ENCODE measurements around the gene ALDH1L1.

Gene ALDH1L1

DNA sequence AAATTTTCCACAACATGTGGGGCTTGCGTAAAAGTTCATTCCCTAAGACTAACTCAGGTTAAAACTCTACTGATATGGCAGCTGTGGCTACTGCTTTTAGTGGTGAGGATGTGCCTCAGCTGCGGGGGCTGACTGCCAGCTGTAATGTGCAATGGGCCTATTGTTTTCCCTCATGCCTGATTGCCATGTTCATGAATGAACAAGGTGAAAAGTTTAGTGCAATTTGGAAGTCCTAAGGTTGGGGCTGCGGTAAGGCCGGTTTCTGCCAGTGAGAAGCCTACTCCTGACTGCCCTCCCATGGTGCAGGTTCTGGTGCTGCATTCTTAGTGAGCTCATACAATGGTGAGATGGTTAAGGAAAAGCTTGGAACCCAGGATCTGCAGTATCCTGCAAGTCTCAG, 10.9 kb upstream of the ALDH1L1 start:
- no peak for FAIRE-seq

DNA sequence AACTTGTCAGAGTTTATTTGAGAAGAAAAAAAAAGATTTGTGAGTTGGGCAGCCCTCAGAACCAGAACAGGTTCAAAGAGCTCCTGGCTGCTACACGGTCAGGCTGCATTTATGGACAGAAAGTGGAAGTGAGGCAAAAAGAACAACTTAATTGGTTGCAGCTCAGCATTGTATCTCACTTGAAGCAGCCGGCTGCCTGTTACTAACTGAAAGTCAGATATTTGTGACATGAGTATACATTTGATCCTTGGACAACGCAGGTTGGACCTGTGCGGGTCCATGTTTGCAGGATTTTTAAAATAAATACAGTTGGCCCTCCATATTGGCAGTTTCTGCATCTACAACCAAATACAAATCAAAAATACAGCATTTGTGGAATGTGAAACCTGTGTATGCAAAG, 7.5 kb upstream of the ALDH1L1 start:
- FAIRE-seq, result no peak

DNA sequence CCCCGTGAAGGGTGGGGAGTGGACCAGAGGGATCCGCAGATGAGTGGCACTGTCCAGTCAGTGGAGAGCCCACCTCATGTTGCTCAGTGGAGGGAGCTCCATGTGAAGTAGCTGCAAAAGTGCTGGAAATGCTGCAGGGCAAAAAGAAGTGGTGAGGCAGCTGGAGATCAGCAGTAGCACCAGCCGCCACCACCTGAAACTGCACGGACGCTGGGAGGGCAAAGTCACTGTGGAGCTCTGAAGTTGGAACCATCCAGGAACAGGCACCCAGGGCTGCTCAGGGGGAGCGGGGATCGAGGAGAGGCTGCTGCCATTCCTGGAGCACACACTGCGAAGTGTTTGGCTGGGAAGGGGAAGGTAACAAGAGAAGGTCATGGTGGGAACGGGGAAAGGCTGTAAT, 6.4 kb upstream of the ALDH1L1 start:
- FAIRE-seq, result no peak

DNA sequence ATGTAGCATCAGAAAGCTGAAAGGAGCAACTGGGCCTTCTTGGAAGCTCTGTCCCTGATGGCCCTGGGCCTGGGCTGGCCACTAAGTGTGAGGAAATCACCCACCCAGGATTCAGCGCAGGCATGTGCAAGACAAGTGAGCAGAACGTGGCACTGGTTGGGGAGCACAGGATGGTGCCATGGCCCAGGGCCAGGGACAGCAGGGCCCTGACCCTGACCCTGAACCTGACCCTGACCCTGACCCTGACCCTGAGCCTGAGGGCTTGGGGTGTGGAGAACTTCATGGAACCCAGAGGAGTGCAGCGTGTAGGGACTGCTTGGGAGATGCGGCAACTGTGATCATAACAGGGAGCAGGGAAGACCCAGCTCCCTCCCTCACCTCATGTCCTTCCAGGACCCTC, 5.9 kb upstream of the ALDH1L1 start:
- no peak for FAIRE-seq

DNA sequence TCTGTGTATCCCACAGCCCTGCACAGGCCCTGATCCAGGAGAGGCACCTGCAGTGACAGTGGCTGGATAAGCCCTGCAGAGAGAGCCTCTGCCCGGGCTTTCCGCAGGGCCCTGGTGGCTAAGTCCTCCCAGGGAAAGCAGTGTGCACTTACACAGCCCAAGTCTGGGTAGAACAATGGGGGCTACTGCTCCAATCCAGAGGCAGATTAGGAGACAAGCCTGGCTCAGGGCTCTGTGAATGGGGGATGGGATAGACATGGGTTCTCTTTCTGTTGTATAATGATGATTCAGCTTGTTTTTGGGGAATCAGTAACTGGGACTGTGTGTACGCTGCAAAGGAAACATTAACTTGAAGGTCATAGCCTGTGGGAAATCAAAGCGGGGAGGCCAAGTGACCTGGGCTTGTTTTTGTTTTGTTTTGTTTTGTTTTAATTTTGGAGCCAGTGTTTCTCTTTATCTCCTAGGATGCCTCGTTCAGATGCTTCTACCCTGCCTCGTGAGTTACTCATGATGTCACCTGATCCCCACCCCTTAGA, 4.1 kb upstream of the ALDH1L1 start:
- FAIRE-seq, result no peak

DNA sequence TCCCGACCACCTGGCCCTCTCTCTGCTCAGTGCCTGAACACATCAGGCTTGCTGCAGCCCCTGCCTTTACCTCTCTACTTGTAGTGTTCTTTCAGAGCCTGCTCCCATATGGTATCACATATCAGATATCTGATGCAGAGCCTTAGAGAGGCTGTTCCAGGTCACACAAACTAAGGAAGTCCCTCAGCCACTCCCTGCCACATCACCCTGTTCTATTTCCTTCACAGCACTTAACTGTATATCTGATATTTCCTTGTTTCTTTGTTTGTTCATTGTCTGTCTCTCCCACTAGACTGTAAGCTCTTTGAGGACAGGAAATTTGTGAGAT, 976 bp upstream of the ALDH1L1 start:
- FAIRE-seq, result no peak

DNA sequence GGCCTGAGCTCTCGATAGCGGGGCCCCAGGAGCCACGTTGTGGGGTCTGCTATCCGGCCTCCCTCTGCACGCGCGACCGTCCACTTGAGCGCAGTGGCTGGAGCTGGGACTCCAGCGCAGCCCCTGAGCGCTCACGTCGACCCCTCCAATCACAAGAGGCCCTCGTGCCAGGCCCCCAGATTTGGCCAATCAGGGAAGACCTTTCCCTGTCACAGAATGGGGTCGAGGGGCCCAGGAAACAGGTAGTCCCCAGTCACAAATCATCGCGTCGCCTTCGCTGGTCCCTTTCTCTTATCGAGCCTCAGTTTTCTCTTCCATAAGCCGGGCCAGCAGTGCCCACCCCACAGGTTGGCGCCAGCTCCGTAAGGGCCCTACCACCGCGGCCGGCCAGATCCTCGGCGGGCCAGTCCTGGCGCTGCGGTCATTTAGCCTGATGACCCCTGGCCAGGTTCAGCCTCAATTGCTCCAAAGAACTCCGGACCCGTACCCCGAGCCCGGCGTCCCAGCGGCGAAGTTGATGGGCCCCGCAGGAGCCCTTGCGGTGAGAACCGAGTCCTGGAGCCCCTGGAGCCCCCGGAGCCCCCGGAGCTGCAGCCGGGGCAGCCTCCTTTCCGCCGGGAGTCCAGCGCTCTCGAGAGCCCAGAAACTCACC, 435 bp downstream of the ALDH1L1 start:
- no peak for FAIRE-seq

DNA sequence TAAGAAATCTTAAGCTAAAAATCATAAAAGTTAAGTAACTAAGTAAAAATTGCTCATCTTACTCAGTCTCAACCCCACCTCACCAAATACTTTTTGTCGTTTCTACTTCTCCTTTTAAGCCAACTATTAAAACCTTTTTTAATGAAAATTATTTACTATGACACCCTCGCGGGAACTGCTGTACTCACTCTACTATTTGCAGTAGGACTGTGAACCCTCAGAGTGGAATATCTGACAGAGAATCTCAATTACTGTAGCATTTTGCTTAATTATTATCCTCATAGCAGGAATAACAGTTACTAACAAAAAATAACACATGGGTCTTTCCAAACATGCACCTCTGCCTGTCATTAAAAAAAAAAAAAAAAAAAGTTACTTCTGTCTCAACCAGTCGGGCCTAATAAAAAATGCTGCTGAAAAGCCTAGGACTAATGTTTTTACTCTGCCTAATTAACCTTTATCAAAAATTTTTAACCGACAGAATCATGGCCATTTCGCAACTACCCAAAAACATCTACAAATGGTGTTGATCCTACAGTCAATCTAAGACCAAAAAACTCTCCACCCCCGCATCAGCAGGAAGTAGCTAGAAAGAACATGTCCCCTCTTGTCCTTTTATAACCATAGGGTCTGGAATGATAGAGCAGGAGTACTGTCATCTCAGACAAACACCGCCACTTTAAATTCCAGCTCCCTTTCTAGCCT, 10.2 kb downstream of the ALDH1L1 start:
- FAIRE-seq, result no peak

DNA sequence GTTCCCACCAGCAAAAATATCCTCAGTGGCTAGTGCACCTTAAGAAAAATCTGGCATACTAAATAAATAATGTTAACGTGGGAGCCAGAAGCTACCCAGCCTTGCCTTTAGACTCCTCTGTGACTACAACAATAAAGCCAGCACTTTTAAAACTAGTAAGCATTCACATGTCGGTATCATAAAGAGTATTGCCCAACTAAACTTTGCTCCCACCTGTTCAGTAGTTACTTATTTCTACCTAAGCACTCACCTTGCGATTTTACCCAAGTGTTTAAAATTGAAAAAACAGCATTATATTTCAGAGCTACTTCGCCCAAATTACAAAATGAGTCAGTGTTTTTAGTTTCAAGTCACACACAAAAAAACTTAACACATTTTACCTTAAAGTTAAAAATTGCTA, 12.8 kb downstream of the ALDH1L1 start:
- no peak for FAIRE-seq

DNA sequence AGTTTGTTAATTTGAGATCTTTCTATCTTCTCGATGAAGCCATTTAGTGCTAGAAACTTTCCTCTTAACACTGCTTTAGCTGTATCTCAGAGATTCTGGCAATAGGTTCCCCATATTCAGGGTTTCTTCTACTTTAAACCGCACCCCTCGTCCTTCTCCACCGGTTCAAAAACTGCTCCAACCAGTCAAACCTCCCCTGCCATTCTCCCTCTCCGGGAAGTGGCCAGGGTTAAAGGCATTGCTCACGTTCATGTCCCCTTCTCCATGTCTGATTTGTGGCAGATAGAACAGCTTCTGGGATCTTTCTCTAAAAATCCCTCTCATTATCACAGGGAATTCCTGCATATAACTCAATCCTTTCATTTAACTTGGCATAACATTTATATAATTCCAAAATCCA, 14.4 kb downstream of the ALDH1L1 start:
- no peak for FAIRE-seq

DNA sequence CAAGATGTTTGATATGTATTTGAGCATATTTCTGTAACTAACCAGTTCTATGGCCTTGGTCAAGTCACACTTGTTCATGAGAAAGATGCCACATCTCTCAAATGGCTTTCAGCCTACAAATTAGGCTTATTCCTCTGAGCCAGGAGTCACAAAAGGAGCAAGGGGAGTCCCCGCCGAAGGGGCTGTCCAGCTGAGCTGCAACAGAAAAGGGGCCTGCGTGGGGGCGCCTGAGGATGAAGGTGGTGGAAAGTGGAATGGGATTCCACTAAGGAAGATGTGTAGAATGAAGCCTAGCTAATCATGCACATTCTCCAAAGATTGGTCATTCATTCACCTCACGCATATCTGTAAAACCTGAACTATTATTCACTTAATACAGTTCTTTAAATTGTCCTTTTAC, 19.1 kb downstream of the ALDH1L1 start:
- FAIRE-seq, result no peak

DNA sequence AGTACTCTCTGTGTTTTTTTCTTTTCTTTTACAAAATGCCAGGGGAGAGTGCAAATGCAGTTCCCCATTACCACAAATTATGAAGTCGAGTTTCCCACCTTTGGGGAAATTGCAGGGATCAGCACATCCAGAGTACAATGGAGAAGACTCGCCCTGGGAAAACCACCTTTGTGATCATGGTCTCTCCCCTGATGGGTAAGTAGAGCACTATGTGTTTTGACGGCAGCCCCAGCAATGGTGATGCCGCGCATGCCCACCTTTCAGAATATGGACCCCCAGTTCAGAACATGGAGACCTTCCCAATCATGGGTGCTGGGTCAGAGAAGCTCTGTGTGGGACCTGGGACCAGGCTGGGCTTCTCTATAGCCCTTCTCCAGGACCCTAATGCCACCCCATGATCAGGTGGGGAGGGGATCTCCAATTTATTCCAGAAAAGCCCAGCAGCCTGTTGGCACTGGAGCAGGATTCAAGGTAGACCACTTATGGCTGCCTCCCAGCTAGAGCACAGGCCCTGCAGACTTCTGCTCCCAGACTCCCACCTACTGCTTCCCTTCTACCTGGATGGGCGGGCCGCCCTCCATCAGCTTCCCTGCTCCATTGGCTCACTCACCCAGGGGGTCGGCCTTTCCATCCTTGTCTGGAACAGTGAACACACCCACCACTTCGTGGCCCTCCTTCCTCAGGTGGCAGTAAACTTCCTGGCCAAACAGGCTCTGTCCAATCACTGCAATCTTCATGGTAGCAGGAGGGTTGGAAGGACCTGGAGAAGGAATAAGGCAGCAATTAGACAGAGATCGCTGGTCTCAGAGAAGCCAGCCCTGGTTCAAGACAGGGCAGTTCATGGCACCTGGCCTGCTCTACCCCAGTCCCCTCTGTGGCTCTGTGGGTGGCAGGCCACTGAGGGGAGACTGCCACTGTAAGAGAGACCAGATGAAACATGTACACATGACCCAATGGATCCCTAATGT, 19.9 kb downstream of the ALDH1L1 start:
- no peak for FAIRE-seq

DNA sequence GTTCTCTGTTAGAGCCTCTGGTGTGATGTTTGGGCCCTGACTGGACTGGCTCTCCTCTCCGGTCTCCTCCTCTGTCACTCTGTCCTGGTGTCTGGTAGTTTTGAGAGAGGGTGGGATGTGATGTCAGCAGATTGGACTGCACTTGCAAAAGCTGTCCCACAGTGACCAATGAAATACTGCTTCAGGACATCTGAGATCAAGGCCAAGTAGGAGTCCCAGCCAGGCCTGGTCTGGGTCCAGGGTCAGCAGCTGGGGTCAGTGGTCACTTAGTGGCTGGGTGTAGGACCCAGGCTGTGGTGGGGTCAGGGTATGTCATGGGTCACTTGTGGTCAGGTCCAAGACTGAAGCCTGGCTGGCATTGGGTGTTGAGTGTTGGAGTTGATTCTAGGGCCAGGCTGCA, 20.9 kb downstream of the ALDH1L1 start:
- no peak for FAIRE-seq

DNA sequence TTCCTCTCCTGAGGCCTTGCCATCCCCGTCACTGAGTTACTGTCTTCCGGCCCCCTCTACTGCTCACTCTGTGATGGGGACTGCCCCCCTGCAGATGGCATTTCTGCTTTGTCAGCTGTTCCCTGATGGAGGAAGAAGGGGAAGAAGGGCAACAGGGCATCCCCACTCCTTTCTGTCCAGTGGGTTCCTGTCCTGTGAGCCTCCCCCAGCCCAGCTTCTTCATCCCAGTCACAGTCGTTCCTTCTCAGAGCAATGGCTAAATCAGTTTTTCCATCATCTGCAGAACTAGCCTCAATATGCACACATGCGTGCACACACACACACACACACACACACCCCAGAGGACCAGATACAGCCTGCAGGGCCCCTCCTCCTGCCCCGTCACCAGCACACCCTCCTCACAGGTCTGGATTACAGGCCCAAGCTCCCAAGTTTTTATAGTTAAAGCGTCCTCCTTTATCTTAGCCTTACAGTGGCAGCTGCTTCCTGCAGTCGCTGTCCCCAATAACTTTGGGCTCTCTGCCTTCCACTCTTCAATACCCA, 21.4 kb downstream of the ALDH1L1 start:
- no peak for FAIRE-seq

DNA sequence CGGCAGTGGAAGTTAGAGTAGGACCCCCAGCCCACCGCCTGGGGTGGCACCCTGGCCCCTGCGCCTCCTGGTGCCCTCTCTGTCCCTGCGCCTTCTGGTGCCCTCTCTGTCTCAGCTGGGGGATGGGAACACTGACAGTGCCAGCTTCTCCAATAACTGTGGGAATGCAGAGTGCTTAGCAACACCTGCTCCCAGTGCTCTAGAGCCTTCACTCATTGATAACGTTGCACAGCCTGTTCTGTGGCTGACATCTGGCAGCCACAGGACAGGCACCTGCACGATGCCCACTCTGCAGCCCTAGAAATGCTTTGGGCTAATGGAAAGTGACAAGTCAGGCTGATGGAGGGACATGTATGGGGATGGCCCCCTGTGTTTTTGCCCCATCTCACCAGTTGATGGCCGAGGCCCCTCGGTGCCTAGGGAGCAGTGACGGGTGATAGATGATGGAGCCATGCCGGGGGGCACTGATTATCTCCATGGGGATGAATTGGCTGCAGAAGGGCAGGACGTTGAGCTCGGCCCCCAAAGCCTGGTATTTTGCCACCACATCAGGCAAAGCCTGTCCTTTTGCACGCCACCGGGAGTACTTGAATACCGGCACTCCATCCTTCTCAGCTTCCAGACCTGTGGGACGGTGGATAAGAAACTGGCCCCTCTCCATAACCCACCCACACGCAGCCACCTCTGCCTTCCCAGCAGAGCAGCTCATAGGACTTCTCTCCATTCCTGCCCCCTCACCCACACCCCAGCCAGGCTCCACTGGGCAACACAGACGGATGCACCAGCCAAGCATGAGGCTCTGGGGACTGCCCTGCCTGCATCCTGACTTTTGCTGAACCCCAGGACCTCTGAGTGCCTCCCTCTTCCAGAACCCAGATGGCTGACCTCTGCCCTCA, 22.1 kb downstream of the ALDH1L1 start:
- FAIRE-seq, result no peak

DNA sequence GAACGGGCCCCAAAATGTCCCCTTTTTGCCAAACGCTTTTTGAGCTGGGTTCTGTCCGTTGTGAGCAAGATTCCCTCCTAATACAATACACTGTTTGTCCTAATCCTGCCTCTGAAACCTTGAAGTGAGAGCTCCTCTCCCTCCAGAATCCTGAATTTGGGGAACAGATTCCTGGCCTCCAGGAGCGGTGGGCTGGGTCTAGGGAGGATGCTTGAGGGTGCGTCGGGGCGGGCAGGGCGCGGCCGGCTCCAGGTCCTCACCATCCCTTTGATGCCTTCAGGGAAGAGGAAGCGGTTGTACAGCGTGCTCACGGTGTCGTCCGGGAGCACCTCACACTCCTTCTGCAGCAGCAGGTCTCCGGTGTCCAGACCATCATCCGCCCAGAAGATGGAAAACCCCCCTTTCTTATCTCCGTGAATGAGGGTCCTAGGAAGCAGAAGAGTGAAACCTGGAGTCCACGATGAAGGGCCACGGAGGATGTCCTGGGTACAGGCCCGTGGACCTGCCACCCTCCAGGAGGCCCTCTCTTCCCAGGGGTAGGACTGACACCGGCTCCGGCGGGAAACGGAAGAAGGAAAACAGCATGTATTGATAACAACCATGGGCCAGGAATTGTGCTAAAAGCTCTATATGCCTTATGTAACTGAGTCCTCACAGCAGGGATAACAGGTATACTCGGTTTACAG, 23.2 kb downstream of the ALDH1L1 start:
- no peak for FAIRE-seq

DNA sequence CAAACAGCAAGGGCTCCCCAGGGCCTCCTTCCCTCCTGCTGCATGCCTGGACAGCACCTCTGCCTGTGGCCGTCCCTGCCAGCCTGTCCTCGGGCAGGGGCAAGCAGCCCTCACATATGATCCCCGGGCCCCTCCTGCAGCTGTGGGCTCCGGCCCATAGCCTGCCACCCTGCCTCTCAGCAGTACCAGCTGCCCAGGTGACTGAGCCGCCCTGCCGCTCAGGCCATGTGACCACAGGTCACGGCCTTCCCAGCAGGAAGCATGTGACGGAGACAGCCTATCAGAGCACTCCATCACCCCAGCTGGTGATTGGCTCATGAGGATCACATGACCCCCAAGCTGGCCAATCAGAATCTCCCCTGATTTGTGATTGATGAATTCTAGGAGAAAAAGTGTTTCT, 23.9 kb downstream of the ALDH1L1 start:
- FAIRE-seq, result no peak

DNA sequence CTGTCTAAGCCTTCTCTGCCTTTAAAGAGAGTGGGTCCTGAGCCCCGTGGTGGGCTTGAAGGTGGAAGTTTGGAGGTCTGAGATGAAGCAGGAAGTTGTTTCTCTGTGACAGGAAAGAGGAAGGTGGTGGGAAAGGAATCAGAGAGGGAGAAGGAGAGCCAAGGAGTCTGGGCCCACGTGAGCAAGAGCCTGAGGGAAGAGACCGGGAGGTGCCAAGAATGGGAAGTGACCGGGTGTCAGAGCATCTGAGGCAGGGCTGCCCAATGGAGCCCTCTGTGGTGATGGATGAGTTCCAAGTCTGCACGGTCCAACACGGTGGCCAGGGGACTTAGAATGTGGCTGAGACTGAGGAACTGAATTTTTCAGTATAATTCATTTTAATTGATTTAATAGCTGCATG, 24.6 kb downstream of the ALDH1L1 start:
- no peak for FAIRE-seq

DNA sequence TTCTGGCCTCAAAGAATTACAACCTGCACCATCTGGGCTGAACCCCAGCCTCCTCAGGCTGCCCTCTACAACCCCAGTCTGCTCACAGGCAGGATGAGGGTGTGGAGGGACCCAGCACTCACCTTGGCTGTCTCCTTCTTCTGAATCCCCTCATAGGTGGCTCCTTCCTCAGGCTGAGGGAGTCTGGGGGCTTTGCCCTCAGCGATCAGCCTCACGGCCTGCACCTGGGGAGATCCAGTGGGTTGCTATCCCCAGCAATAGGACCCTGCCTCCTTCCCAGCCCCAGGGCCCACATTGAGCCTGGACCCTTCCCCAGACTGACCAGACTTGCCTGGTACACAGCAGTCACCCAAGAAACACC, 25.1 kb downstream of the ALDH1L1 start:
- FAIRE-seq, result no peak

DNA sequence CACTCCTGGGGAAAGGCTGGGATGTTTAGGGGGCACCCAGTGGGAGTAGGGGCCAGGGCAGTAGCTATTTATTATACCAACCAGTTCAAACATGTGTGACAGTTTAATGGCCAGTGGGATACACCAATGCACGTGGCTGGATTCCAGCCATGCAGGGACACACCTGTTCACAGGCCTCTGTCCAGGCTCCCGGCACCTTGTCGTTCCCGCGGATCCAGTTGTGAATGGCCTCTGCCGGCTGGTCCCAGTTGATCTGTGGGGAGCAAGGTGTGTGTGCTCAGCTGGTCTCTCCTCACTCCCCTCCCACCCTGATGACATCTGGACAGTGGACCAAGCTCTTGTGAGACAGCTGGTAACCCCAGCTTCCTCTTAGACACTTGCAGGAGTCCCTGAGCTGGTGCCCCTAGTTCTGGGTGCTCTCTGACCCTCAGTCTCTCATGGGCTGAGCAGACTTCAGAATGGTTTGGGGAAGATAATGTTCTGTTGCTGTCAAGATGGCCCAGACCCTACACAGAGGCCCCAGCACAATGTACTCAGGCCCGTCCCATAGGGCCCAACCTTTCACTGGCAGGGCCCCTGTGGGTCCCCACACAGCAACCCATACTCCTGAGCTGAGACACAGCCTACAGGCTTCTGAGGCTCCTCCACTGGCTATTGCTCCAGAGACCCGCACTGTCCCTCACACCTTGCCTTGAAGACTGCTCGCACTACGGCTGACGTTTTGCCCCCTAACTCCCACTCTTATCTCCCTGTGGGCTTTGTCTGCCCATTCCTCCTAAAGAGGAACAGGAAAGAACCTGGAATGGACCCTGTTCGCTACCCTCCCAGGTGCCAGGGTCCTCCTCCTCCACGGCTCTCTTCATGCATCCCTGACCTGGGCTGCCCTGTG, 25.8 kb downstream of the ALDH1L1 start:
- no peak for FAIRE-seq
